Umbilical cord (tissue), 2 donors: ENCODE measurements around the gene FOXL1. TPM values are rescaled to one million over a fixed set of nuclear protein-coding genes. Genes with fewer than 3 reads are reported as not detected.

Experiments
- DNase-seq: peaks from one replicate; pipeline ENCODE4 v3.0.0-alpha.2; 2015; ENCODE audit warnings: low spot score
- total RNA-seq: library from RNA; depleted of rRNA; stranded (reverse); fragments of >200 nt; gene quantifications from one replicate; pipeline ENCODE4 v1.2.3, GENCODE V29; 2014; ENCODE audit warnings: low replicate concordance; ENCODE audit not compliant: insufficient read depth

The FOXL1 gene
- total RNA-seq, 1 donor from 2014 or later = 6.5 TPM

DNA sequence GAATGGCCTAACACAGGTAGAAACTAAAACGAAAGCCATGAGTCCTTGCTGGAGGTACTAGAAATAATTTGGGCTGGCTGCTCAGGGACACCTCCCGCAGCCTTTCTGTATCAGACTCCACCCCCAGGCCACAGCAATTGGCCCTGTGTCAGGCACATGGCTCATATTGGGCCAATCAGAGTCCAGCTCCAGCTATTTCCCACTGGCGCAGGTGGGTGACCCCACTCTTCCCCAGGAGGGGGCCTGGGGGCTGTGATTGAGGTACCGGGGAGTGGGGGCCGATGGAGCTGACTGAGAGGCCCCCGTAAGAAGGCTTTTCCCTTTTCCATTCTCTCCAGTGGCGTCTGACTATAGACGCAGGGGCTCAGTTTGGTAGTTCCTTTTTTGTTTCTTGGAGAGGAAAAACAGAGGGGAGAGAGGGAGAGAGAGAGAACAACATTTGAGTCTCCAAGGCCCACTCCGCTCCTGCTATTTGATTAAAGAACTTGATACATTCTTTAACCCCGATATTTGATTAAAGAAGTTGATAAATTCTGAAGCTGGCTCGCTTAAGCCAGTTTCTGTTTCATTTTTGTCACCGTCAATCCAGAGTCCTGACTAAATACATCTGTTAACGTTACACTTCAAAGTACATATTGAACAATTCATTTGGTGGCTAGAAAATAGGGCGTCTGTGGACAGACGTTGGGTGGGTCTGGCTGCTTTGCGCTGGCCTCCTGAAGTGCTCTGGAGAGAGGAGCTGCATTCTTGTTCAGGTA, 26.3 kb downstream of the FOXL1 start:
- DNase-seq = no peak

DNA sequence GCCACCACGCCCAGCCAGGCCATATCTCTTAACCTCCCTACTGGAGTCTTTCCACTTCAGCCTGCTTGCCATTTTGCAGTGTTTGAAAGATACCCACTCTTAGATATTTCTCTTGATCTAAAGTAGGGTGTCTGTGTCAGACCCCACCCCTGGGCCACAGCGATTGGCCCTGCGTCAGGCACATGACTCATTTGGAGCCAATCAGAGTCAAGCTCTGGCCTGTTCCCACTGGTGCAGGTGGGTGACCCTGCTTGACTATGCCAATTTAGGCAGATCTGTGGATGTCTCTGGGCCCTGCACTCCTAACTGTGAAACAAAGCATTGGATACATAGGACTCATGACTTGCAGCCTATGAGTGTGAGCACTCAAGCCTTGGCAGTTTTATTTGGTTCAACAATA, 27.6 kb downstream of the FOXL1 start:
- no peak for DNase-seq

DNA sequence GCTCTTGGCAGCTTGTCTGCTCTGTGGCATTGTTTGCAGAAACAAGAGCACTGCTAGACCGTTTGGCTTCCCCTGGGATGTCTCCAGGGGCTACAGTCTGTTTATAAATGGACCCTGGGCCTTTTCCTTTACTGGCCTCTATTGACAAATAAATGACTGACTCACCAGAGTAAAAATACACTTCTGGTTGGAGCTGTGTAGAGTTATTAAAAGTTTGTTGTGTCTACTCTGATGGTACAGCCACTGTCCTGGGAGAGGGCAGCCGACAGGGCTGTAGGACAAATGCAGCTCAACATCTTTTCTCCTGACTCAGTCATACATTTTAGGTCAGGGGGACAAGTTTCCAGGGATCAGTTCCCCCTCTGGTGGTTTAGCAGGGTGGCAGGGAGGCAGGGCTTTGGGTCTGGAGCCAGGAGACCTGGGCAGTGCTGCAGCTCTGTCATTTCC, 30.0 kb downstream of the FOXL1 start:
- no peak for DNase-seq

DNA sequence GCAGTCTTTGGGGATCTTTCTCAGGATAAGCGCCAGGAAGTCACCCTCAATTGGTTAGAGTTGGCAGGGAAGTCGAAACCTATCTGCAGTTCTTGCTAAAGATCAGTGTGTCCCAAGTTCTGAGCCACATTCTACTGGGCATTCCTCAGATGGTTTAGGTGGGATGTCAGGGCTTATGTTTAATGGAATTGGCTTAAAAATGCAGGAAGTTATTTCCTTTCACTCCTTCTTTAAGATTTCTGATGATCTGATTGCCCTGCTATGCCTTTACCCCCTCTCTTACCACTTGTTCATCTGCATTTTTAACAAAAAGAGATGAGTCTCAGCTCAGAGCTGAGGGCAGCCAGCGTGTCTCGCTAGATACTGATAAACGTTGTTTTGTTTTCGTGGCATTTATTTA, 30.8 kb downstream of the FOXL1 start:
- peak; percentile 45 for DNase-seq

DNA sequence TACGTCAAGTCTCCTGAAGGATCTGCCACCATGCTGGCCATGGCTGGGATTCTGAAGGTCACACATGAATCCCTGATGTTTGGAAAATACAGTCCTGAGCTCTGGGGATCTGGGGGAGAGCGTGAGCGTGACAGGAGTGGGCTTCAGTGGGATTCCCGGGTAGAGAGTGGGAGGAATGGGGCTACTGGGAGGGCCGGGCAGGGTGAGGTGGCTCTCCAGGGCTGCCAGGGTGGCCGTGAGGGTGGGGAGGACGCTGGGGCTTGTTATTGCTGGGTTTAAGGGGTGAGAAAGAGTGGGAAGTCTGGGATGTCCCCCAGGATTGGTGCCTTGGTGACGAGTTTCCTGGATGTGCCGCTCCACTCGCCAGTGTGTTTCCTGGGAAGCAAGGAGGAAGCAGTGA, 31.3 kb downstream of the FOXL1 start:
- no peak for DNase-seq

DNA sequence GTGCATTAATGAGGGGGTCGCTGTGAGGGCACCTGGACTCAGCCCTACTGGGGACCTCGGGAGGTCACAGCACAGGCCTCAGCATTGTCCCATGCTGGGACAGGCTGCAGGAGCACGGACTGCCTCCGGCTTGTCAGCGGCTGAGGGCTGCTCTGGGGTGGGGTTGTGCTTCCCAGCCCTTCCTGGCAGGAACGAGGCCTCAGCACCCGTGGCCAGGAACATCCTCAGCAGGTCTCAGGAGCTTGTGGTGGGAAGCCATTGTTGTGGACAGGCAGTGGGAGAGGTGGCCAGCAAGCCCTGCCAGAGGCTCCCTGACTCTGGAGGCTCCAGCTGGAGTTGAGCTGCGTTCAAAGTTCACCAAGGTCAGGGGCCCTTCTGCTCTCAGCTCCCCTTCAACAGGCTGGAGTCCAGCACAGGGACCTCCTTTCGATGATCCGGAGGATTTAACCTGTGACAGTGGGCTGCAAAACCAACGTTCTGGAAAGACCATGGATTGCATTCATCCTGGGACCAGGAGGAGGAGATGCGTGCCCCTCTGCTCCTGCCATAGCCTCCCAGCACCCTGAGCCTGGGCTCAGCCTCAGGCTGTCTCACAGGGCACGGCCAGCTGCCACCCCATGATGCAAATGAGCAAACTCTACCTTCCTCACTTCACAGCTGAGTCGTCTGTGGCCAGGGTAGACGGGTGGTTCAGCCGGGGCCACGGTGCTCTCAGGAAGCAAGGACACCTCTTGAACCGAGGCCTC, 32.6 kb downstream of the FOXL1 start:
- no peak for DNase-seq

DNA sequence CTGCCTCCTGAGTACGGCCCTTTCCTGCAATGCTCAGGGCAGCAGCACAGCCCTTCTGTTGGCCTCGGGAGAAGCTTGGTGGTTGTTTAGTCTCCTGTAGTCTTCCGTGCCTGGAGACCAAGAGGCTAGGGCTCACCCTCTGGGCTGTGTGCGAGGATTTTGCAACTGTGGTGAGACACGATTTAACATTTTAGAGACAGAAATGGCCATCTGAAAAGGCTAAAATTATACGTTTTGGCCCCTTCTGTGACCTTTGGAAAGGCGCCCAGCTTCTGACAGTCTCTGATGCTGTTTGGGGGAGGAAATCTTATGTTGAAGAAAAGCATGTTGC, 33.1 kb downstream of the FOXL1 start:
- DNase-seq = peak; percentile 87

DNA sequence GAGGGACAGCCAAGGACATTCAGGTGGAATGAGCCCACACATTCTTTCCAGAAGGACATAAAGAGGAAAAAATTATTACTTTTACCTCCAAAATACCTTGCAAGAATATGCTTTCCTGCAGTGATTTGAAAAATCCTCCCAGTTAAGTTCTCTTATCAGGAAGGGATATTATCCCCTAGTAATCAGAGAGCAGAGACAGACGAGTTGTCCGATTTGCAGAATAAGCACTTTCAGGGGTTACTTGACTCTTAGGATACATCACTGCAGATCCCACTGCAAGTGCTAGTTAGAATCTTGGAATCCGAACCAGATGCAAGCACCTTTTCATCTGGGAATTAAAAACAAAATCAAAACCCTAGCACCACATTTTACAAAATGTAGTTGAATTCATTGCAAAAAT, 33.6 kb downstream of the FOXL1 start:
- DNase-seq = peak; percentile 70

DNA sequence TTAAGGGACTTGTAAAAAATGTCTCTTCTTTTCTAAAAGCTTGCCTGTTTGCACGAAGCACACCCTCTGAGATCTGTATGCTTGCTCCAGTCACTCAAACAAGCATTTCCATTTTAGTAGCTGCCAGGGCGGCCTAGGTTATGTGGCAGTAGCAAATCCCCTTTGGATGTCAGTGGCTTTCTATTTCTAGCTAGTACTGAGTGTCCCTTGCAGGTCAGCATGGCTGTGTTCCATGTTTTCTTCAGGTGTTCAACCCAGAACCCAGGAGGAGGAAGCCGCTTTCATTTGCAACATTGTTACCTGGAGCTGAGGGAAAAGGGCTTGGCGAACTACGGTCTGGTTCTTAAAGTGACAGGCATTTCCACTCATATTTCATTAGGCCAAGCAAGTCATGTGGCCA, 36.4 kb downstream of the FOXL1 start:
- DNase-seq = no peak

DNA sequence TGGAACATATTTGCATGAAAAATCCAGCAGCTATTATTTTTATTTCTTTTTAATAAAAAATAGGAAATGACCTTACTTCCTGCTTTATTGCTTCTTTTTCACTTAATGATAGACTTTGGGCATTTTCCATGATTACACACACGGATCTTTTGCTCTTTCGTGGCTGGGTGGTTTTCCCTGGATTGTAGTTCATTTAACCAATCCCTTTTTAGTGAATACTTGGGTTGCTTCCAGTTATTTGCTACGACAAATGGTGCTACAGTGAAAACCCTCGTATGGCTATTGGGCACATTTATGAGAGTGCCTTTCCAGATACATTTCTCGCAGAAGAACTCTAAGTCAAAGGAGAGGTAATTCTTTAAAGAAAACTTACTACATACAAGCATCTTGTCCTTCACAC, 38.6 kb downstream of the FOXL1 start:
- DNase-seq = no peak

DNA sequence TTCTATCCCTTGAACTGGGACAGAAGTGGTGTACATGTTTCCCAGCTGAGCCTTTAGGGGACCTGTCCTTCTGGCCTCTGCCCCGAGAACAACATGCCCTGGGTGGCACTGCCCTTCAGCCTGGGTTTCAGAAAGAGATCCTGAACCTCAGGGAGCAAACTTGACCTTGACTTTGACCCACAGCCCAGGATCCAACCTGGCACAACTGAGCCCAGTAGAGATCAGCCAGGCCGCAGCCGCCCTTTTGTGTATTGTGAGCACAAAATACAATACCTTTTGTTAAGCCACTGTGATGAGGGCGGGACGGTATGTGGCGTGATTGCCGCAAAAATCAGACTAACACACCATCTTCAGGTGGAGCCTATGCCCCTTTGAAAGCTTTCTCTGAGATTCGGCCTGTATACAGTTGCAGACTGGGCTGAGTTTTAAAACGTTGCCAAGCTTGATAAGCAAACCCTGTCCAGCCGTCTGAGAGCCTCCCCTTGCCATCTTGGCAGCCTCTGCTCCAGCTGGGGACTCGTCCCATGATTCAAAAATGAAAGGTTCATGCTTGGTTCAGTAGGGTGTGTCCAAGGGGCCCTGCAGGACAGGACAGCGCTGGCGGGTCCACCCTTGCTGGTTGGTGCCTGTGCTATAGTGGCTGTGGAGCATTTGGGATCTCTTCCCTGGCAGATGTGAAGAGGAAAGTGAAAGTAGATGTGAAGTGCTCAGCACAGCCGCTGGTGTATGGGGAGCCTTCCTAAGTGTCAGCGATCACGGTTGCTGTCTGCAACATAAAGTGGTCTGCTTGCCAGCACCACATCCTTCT, 40.3 kb downstream of the FOXL1 start:
- peak; percentile 52 for DNase-seq

DNA sequence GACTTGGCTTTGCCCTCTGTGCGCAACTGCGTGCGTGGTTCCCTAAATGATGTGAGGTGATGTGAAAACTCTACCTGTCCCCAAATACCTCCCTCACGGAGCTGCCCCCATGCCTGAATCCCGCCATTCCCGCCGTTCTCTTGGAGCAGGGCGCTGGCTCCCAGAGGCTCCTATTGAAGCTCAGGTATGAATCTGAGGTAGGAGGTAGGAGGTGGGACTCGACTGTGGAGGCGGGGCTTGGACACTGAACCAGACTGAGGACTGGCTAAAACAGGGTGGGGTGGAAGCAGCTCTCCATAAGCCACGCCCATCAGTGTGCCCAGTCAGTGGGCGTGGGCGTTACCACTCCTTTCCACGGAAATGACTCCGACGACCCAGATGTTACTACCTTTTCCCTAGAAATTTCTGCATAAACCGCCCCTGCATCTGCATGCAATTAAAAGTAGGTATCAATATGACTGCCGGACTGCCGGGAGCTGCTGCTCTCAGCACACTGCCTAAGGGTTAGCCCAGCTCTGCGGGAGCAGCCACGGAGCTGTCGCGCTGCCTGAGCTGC, 41.0 kb downstream of the FOXL1 start:
- DNase-seq = no peak

DNA sequence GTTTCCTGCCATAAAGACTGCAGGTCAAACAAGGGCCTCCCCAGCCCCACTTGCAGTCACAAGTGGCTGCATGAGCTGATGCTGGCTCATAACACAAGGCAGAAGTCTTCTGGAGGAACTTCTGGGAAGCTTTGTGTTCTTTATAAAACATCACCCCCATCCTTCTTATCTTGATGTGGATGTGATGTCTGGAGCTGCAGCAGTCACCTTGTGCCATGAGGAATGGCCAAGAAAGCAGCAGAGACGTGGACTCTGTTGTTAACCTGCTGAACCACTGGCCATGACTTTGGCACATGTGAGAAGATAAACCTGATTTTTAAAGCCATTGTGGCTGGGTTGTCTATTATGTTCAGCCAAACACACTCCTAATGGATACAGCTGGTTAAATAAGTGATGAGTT, 41.8 kb downstream of the FOXL1 start:
- DNase-seq = no peak

DNA sequence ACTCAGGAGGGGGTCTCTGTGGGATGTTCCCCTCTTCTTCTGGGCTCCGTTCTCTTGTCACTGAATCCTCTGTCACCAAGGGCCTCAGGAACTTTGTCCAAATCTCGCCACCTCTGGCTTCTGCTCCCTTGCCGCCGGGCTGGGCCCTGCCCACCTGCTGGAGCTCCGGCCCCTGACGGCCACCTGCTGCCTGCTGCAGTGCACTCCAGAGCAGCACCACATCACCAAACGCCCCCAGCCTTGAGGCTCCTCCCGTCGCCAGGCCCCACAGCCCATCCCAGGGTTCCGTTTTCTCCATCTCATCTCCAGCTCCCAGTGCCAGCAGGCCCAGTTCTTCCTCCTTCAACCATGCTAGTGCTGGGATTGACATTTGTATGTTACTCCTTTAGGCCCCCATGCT, 43.6 kb downstream of the FOXL1 start:
- DNase-seq = no peak

DNA sequence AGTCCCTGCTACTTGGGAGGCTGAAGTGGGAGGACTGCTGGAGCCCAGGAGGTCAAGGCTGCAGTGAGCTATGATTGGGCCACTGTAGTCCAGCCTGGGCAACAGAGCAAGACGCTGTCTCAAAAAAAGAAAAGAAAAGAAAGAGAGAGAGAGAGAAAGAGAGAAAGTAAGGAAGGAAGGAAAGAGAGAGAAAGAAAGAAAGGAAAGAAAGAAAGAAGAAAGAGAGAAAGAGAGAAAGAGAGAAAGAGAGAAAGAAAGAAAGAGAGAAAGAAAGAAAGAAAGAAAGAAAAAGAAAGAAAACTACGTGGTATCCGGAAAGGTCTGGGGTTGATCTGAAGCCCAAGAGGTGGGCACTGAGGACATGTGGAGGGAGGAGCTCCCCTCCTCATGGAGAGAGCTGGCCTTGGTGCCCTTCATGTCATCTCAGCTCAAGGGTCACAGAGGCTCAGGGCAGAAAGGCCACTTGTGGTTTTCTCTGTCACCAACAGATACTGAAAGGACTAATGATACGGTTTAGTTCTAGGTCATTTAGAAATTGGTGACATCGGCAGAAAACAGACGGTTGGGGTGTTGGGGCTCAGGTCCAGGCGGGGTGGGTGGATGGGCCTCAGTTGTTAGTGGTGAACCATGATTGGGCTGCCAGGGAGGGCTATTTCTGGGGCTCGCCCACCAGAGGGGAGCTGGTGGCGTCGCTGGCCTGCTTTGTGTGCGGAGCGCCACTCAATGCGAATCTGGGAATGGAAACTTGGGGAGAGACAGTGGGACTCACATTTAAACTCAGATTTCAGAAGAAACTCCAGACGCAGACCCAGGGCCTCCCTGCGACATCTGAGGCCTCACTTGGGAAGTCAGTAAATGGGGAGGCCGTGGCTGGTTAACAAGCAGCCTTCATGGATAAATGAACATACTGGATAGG, 44.6 kb downstream of the FOXL1 start:
- no peak for DNase-seq

DNA sequence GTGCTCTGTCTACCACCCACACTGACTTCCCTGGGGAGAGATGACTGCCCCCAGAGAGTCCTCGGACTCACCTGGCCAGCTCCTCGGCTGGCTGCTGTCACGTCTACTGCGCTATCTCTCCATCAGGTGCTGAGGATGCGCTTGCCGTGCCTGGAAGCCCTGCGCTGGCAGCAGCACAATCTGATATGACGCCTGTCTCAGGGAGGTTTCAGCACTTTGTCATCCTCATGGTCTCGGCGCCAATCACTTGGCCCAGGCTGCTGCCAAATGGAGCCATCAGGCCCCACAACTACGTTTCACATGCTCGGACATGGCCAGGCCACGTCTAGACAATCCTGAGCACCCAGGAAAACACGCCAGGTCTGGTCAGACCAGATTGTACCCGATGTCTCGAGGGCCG, 46.7 kb downstream of the FOXL1 start:
- peak; percentile 52 for DNase-seq

DNA sequence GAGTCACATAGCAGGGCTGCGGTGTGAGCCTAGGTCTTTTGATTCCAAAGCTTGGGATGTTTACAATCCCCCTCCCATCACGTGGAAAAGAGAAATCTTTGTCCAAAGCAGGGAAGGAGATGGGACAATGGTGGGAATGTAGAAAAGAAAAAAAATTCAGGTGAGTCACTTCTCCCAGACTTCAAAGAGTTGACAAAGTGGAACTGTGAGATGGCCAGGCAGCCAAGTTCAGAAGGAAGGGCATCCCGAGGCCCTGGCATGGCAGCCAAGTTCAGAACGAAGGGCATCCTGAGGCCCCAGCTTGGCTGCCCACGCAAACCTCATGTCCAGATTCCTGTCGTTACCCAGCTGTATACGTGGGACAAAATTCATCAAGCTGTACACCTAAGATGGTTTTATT, 47.5 kb downstream of the FOXL1 start:
- DNase-seq = no peak

DNA sequence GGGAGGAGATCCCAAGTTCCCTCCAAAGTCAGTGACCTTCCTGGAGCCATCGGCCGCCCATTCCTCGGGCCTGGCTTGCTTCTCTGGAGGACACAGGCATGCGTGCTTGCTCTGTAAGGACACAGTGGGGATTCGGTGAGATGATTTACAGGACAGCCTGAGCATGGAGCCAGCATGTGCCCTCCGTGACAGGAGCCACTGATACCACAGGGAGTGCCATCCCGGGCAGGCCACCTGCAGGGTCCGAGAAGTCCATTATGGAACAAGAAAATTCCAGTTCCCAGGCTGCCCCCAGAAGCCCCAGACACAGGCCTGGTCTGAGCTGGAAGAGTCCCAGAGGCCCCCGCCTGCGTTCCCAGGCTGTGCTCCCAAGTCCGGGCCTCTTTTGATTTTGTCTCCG, 47.9 kb downstream of the FOXL1 start:
- no peak for DNase-seq

DNA sequence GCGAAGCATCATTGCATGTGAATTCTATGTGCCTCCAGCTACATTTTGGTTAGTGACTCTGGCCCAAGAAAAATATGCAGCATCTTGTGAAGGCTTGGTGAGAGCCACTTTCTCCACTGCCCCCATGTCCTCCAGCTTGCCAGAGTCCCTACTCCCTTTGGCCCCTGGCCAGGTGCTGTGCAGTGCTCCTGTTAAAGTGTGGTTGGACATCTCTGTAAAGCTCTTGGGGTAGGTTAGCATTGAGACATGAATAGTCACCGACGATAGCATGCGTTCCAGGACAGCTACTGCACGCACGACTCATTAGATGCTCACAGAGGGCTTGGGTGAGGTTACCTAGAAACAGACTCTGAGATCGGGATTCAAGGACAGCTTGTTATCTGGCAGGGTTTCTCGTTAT, 48.6 kb downstream of the FOXL1 start:
- no peak for DNase-seq

DNA sequence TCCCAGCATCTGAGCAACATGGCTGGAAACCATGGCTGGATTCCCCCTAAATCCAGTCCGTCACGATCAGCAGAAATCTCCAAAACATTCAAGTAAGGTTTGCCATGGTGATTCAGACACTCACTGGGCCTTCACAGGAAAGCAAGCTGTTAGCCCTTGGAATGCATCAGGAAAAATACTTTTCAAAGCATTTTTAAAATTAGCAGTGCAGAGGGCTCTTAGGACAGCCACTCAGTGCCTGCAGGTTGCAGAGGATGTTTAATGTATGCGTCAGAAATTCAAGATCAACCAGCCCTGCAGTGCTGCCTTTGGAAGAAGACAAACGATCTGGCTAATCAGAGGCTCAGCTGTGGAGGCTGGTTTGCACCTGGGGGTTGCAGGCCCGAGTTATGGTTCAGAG, 50.3 kb downstream of the FOXL1 start:
- no peak for DNase-seq

DNA sequence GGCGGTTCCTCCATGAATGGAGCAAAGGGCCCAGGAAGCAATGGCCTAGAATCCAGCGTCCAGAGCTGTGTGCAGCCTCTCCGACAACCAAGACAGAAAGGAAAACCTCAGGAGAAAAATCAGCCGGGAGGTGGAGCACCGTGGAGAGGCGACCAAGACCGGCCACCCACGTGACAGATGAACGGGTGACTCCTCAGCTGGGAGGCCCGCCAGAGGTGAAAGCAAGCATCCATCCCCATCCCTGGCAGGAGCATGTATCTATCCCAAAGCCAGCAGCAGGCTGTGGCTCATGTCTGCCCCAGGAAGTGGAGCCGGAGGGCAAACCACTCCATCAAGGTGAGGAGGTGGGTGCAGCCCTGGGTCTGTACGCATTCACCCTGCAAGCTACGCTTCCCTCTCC, 52.1 kb downstream of the FOXL1 start:
- DNase-seq = no peak
